Tibial artery (tissue), 4 donors: ENCODE measurements around the gene ADRA2B.

Experiments
- DNase-seq, 2 donors: peaks; one replicate each; pipeline ENCODE4 v3.0.0-alpha.2; 2019
- H3K27ac ChIP-seq, 2 donors: fragments of 200-600 bp; sonication (generic) in 1 of 2; 1 replicate in 1 of 2; 2 replicates in 1 of 2; pipeline ENCODE4 v1.5.1; 2018 to 2019; ENCODE audit warnings: mild to moderate bottlenecking in 1 of 2
- H3K27me3 ChIP-seq, 2 donors: fragments of 200-600 bp; sonication (generic) in 1 of 2; one replicate each; pipeline versions ENCODE4 v1.5.1 to v1.6.0; 2016 to 2019
- H3K36me3 ChIP-seq, 3 donors: fragments of 200-600 bp; sonication (generic) in 2 of 3; one replicate each; pipeline ENCODE4 v1.5.1; 2016 to 2019; ENCODE audit warnings: mild to moderate bottlenecking in 2 of 3
- H3K4me1 ChIP-seq, 4 donors: fragments of 200-600 bp; sonication (generic) in 2 of 4; 1 replicate in 3 of 4; 2 replicates in 1 of 4; pipeline ENCODE4 v1.5.1; 2016 to 2019
- H3K4me3 ChIP-seq, 2 donors: fragments of 200-600 bp; sonication (generic) in 1 of 2; 1 replicate in 1 of 2; 2 replicates in 1 of 2; pipeline ENCODE4 v1.5.1; 2018 to 2019; ENCODE audit warnings: mild to moderate bottlenecking in 2 of 2
- H3K9me3 ChIP-seq, 3 donors: fragments of 200-600 bp; sonication (generic) in 1 of 3; one replicate each; pipeline ENCODE4 v1.5.1; 2016 to 2019
- CTCF ChIP-seq, 2 experiments: fragments of 200-600 bp in 1 of 2; fragments of 450-650 bp in 1 of 2; IDR thresholded peaks; one replicate each; pipeline ENCODE4 v1.5.1; 2017 to 2019; ENCODE audit warnings: antibody characterized with exemption in 2 of 2, mild to moderate bottlenecking in 1 of 2, moderate library complexity in 1 of 2
- intact Hi-C: fragments of 100-400 bp; cut with DNase I; formaldehyde crosslinking; loops from one replicate; pipeline ENCODE4 v1.15.0; 2023; ENCODE audit warnings: low total_unique reads

Gene ADRA2B

DNA sequence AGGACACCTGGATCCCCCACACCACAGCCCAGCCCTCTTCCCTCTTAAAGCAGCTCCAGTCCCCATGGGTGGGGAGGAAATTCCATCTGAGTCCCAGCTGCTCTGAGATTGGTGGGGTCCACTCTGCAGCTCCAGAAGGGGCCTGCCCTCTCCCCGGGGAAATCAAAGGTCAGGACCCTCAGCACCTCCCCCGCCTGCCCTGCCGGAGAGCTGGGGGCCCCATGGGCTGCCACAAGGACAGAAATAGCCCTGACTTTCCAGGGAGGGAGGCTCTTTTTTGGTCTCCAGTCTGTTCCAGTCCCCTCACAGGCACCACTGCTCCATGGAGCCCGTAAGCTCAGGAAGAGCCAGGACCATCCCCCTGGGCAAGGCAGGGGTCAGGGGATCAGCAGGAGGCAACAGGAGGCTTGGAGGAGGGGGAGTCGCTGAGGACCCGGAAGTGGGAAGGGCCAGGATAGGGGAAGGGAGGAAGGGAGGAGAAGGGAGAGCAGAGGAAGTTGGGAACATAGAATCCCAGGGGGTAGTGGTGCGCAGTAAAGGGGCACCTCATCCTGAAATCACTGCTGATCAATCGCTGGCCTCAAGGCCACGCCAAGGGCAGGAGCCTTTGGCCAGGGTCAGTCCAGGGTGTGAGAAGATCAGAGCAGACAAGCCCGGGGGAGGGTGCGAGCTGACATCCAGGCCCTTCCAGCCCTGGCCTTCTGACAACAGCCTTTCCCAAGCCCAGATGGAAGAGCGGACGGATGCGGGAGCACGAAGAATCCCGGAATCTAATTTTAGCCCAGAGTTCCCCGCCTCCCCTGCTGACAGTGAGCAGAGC lies 7.6 kb downstream of the ADRA2B start:
- Histone ChIP-seq H3K9me3 (peaks cover 0 to 16% (median 11%) of the 10 kb centered on the region in 3 donors), H3K4me3 (no peak overlapping the region), H3K36me3 (no peaks in the 10 kb centered on the region), H3K4me1 (peaks cover 0 to 10% (median 0%) of the 10 kb centered on the region in 4 donors), H3K27ac (no peak overlapping the region), H3K27me3 (peaks cover 0 to 19% of the 10 kb centered on the region in 2 donors)
- TF ChIP-seq CTCF (IDR thresholded peaks at IDR 0.05): no peak
- intact Hi-C loops: no loop called here
- DNase-seq: peak in 1 of 2 donors; percentile 50

DNA sequence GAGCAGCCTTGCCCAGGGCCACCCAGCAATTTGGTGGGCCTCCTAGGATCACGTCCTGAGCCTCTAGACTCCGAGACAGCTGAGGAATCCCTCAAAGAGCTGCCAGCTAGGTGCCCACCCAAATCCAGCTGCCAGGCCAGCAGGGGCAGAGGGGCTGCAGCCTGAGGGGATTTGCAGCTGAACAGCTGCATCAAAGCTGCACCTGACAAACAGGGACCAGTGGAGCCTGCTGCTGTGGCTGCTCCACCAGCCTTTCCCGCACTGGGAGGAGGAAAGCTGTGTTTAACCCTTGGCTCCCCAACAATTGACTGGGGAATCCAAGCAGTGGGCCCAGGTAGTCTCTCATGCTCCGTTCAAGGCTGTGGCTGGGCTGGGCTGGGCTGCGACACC lies 8.2 kb downstream of the ADRA2B start:
- peak in 1 of 2 donors; percentile 52 for DNase-seq
- H3K36me3 ChIP-seq: no peaks in the 10 kb centered on the region
- intact Hi-C loops: no loop called here
- H3K27ac ChIP-seq: no peak overlapping the region
- H3K4me1 ChIP-seq: peaks cover 0 to 10% (median 0%) of the 10 kb centered on the region in 4 donors
- H3K27me3 ChIP-seq: peaks cover 0 to 19% of the 10 kb centered on the region in 2 donors
- H3K4me3 ChIP-seq: no peak overlapping the region
- peaks cover 0 to 16% (median 11%) of the 10 kb centered on the region in 3 donors for H3K9me3 ChIP-seq
- TF ChIP-seq CTCF (IDR thresholded peaks at IDR 0.05): no peak

- intact Hi-C loops: no loop called here
Measured at GRCh38 chr2:96107708-96108065, 8.7 kb downstream of the ADRA2B start.

GRCh38 chr2:96106991-96107707 lies 9.2 kb downstream of the ADRA2B start:
- H3K27me3 ChIP-seq: peaks cover 0 to 19% of the 10 kb centered on the region in 2 donors
- no peak for TF ChIP-seq CTCF (IDR thresholded peaks at IDR 0.05)
- H3K9me3 ChIP-seq: peaks cover 0 to 16% (median 11%) of the 10 kb centered on the region in 3 donors
- H3K4me1 ChIP-seq: peaks cover 0 to 10% (median 0%) of the 10 kb centered on the region in 4 donors
- DNase-seq: peak in 1 of 2 donors; percentile 48
- no peaks in the 10 kb centered on the region for H3K36me3 ChIP-seq
- H3K27ac ChIP-seq: no peak overlapping the region
- intact Hi-C loops: no loop called here
- no peak overlapping the region for H3K4me3 ChIP-seq

More at GRCh38 chr2:96107708-96108065, 8.7 kb downstream of the ADRA2B start:
- TF ChIP-seq CTCF (IDR thresholded peaks at IDR 0.05): no peak
- H3K4me1 ChIP-seq: peaks cover 0 to 10% (median 0%) of the 10 kb centered on the region in 4 donors
- peaks cover 0 to 16% (median 11%) of the 10 kb centered on the region in 3 donors for H3K9me3 ChIP-seq
- H3K4me3 ChIP-seq: no peak overlapping the region
- DNase-seq: no peak
- H3K27me3 ChIP-seq: peaks cover 0 to 19% of the 10 kb centered on the region in 2 donors
- H3K27ac ChIP-seq: no peak overlapping the region
- no peaks in the 10 kb centered on the region for H3K36me3 ChIP-seq

GRCh38 chr2:96105994-96106715 lies 10.2 kb downstream of the ADRA2B start:
- DNase-seq: peak in 1 of 2 donors; percentile 28

More at GRCh38 chr2:96105994-96106715, 10.2 kb downstream of the ADRA2B start:
- peaks cover 0 to 16% (median 11%) of the 10 kb centered on the region in 3 donors for H3K9me3 ChIP-seq
- H3K4me1 ChIP-seq: peaks cover 0 to 10% (median 0%) of the 10 kb centered on the region in 4 donors
- intact Hi-C loops: no loop called here
- no peaks in the 10 kb centered on the region for H3K36me3 ChIP-seq
- H3K4me3 ChIP-seq: no peak overlapping the region
- no peak for TF ChIP-seq CTCF (IDR thresholded peaks at IDR 0.05)
- peaks cover 0 to 19% of the 10 kb centered on the region in 2 donors for H3K27me3 ChIP-seq
- H3K27ac ChIP-seq: no peak overlapping the region
